Fibroblast of pulmonary artery (primary cell): ENCODE data around the gene SIRT7.

Source experiments
- DNase-seq: peaks from one replicate; pipeline ENCODE4 v3.0.0-alpha.2; 2010; ENCODE audit warnings: low read depth
- H3K4me3 ChIP-seq: replicated peaks from 2 replicates; pipeline ENCODE4 v1.5.1; 2011; ENCODE audit warnings: low read depth, mild to moderate bottlenecking, control low read depth, low read length, moderate library complexity
- CTCF ChIP-seq: IDR thresholded peaks from 2 replicates; pipeline ENCODE4 v1.5.1; 2011; ENCODE audit warnings: mild to moderate bottlenecking, control low read depth, low read length, inconsistent platforms; ENCODE audit errors: missing control alignments

SIRT7 gene

GRCh38 chr17:81867991-81868673 lies 49.8 kb downstream of the SIRT7 start:
- TF ChIP-seq CTCF: no peak
- no peak overlapping the region for H3K4me3 ChIP-seq
- no peak for DNase-seq

- peak; percentile 62 for DNase-seq
- TF ChIP-seq CTCF: no peak
- no peak overlapping the region for H3K4me3 ChIP-seq
Observed at GRCh38 chr17:81867170-81867990, 50.6 kb downstream of the SIRT7 start.

- TF ChIP-seq CTCF: no peak
- peak; percentile 29 for DNase-seq
- H3K4me3 ChIP-seq: no peak overlapping the region
Observed at GRCh38 chr17:81866440-81867169, 51.4 kb downstream of the SIRT7 start.

- DNase-seq: peak; percentile 36
- no peak overlapping the region for H3K4me3 ChIP-seq
- TF ChIP-seq CTCF: no peak
Observed at GRCh38 chr17:81865733-81866439, 52.1 kb downstream of the SIRT7 start.

- no peak overlapping the region for H3K4me3 ChIP-seq
- DNase-seq: no peak
- TF ChIP-seq CTCF: no peak
Observed at GRCh38 chr17:81865358-81865732, 52.6 kb downstream of the SIRT7 start.
